B cell (primary cell): Measurements from ENCODE around the gene TSPAN10. TPM values are rescaled to one million over a fixed set of nuclear protein-coding genes. Genes with fewer than 3 reads are reported as not detected.

Experiments used
- ATAC-seq: fragments of 200-7000 bp; cut with Tn5 transposase; one replicate; pipeline ENCODE4 v1.10.0; 2021; ENCODE audit warnings: low read depth, mild to moderate bottlenecking, moderate number of reproducible peaks, moderate library complexity
- CTCF ChIA-PET: fragments of 350-600 bp; sonication (Branson Sonifier 250); formaldehyde crosslinking; loops from one replicate; lab custom pipeline; 2021; ENCODE audit warnings: antibody characterized with exemption, inconsistent platforms; lab: Charles Lee
- POLR2A ChIA-PET: fragments of 350-600 bp; sonication (Branson Sonifier 250); formaldehyde crosslinking; loops from one replicate; lab custom pipeline; 2021; ENCODE audit warnings: antibody characterized with exemption; lab: Charles Lee
- DNase-seq: peaks from one replicate; pipeline ENCODE4 v3.0.0; 2013
- H2AFZ ChIP-seq: 2 replicates; pipeline ENCODE4 v1.6.1; 2012; ENCODE audit warnings: mild to moderate bottlenecking, low read depth, low read length; ENCODE audit not compliant: insufficient read depth, poor library complexity, severe bottlenecking
- H3K27ac ChIP-seq, 2 donors: 1 replicate in 1 of 2; 2 replicates in 1 of 2; pipeline ENCODE4 v1.5.1; 2012 to 2013; ENCODE audit warnings: low read length in 2 of 2, mild to moderate bottlenecking in 2 of 2, moderate library complexity in 1 of 2
- H3K27me3 ChIP-seq, 4 experiments: fragments of 200-600 bp in 1 of 4; sonication (generic) in 1 of 4; replicated peaks in 1 of 4; 1 replicate in 2 of 4; 2 replicates in 2 of 4; pipeline versions ENCODE4 v1.6.1 to v1.7.0; 2013 to 2016; ENCODE audit warnings: low read length in 3 of 4, mild to moderate bottlenecking in 2 of 4, mixed read lengths in 1 of 4, moderate library complexity in 1 of 4; ENCODE audit not compliant: insufficient read depth in 4 of 4, control insufficient read depth in 3 of 4; ENCODE audit errors: control extremely low read depth in 1 of 4
- H3K36me3 ChIP-seq, 2 experiments: replicated peaks in 1 of 2; 1 replicate in 1 of 2; 2 replicates in 1 of 2; pipeline versions ENCODE4 v1.6.1 to v1.7.1; 2013; ENCODE audit warnings: low read length in 1 of 2; ENCODE audit not compliant: insufficient read depth in 2 of 2, control insufficient read depth in 1 of 2; ENCODE audit errors: control extremely low read depth in 1 of 2, extremely low read depth in 1 of 2
- H3K4me1 ChIP-seq, 2 donors: fragments of 200-600 bp in 1 of 2; sonication (generic) in 1 of 2; 1 replicate in 1 of 2; 2 replicates in 1 of 2; pipeline versions ENCODE4 v1.5.1 to v1.6.1; 2013 to 2017; ENCODE audit warnings: low read length in 2 of 2; ENCODE audit not compliant: control insufficient read depth in 2 of 2, insufficient read depth in 2 of 2
- H3K4me2 ChIP-seq: replicated peaks from 2 replicates; pipeline ENCODE3; 2012; ENCODE audit warnings: mild to moderate bottlenecking, low read depth, low read length; ENCODE audit not compliant: poor library complexity, severe bottlenecking
- H3K4me3 ChIP-seq, 5 experiments: fragments of 200-600 bp in 1 of 5; sonication (generic) in 1 of 5; 1 replicate in 3 of 5; 2 replicates in 2 of 5; pipeline versions ENCODE4 v1.5.1 to v1.7.0; 2011 to 2016; ENCODE audit warnings: low read length in 4 of 5, mild to moderate bottlenecking in 4 of 5, low read depth in 2 of 5, control low read depth in 1 of 5, moderate library complexity in 1 of 5; ENCODE audit not compliant: insufficient read depth in 1 of 5; ENCODE audit errors: control extremely low read depth in 1 of 5, extremely low read depth in 1 of 5
- H3K79me2 ChIP-seq: fragments of 200-600 bp; sonication (generic); one replicate; pipeline ENCODE4 v1.6.0; 2016; ENCODE audit warnings: low read length; ENCODE audit not compliant: control insufficient read depth, insufficient read depth
- H3K9ac ChIP-seq: fragments of 200-600 bp; sonication (generic); 2 replicates; pipeline ENCODE4 v1.6.1; 2017; ENCODE audit warnings: mild to moderate bottlenecking, low read length, moderate library complexity
- H3K9me3 ChIP-seq, 3 donors: one replicate each; pipeline versions ENCODE4 v1.6.1 to v1.7.1; 2013; ENCODE audit warnings: low read length in 2 of 3; ENCODE audit not compliant: control insufficient read depth in 2 of 3, insufficient read depth in 1 of 3; ENCODE audit errors: control extremely low read depth in 1 of 3
- H4K20me1 ChIP-seq: 2 replicates; pipeline ENCODE4 v1.6.0; 2012; ENCODE audit warnings: mild to moderate bottlenecking, low read length; ENCODE audit not compliant: insufficient read depth, control insufficient read depth, poor library complexity, severe bottlenecking
- H3K27ac Mint-ChIP-seq: one replicate; pipeline ENCODE4 v1.8.0; 2021; ENCODE audit warnings: mixed read lengths
- H3K27me3 Mint-ChIP-seq: one replicate; pipeline ENCODE4 v1.8.0; 2021; ENCODE audit warnings: mixed read lengths
- H3K4me1 Mint-ChIP-seq: one replicate; pipeline ENCODE4 v1.8.0; 2021; ENCODE audit warnings: mixed read lengths
- H3K4me3 Mint-ChIP-seq: one replicate; pipeline ENCODE4 v1.8.0; 2021; ENCODE audit warnings: mixed read lengths
- H3K9me3 Mint-ChIP-seq: one replicate; pipeline ENCODE4 v1.8.0; 2022; ENCODE audit warnings: mixed read lengths; ENCODE audit not compliant: insufficient read depth
- EZH2 ChIP-seq: IDR thresholded peaks from 2 replicates; pipeline ENCODE4 v1.6.1; 2012; ENCODE audit warnings: borderline replicate concordance, low read depth, mild to moderate bottlenecking, moderate library complexity, low read length; ENCODE audit not compliant: insufficient read depth, poor library complexity, severe bottlenecking
- WGBS: methylation state at CpG from one replicate; pipeline ENCODE4 v1.1.5; 2013; ENCODE audit warnings: missing lambda C conversion rate; ENCODE audit not compliant: insufficient coverage; 5-methylcytosine and 5-hydroxymethylcytosine counted together
- intact Hi-C: fragments of 100-400 bp; cut with micrococcal nuclease; formaldehyde crosslinking; loops from one replicate; pipeline ENCODE4 v1.10.0; 2022
- polyA plus RNA-seq: library from polyadenylated mRNA; depleted of rRNA; stranded (reverse); fragments of >200 nt; gene quantifications from 2 replicates; pipeline ENCODE4 v1.2.3, GENCODE V29; 2012
- total RNA-seq, 2 donors: library from RNA; stranded (reverse); fragments of 120-200 nt in 1 of 2; gene quantifications; 1 replicate in 1 of 2; 2 replicates in 1 of 2; pipeline versions ENCODE4 v1.2.3 to v1.2.4, GENCODE V29; 2013 to 2022
- TF ChIP-seq, protein P1 (sequence below): fragments of 200-600 bp; IDR thresholded peaks from one replicate; pipeline ENCODE4 v1.8.0; 2022; ENCODE audit warnings: antibody characterized with exemption, mild to moderate bottlenecking

TSPAN10 gene
- total and polyA plus RNA-seq, 2 donors (not counting 1 experiment from before 2014, with no cell fraction given) = 0.34 to 1.1 TPM

DNA sequence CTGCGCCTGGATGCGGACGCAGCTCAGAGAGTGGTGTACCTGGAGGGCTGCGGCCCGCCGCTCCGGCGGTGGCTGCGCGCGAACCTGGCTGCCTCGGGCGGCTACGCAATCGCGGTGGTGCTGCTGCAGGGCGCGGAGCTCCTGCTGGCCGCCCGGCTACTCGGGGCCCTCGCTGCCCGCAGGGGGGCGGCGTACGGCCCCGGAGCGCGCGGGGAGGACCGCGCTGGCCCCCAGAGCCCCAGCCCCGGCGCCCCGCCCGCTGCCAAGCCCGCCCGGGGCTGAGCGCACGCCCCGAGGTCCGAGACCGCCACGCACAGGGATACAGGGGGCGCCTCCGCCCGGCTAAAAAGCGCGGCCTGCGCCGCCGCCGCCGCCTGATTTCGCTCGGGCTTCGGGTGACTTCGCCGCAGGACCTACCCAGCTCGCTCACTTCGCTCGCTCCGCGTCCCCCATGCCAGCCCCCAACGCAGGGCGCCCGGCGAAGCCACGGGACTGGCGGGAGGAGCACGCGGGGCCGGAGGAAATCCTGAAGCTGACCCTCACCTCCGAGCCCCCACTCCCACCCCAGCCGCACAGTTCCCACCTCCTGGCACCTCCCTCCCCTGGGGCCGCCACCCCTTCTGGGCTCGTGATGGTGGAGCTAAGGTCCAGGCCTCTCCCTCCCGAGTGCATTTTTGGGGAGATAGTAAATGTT is 11.2 kb downstream of the TSPAN10 start:
- Histone ChIP-seq H3K4me2 (no peak overlapping the region), H4K20me1 (no peaks in the 10 kb centered on the region), H3K79me2 (no peaks in the 10 kb centered on the region), H3K4me3 (no peak overlapping the region), H3K9ac (no peak overlapping the region), H3K36me3 (no peaks in the 10 kb centered on the region), H3K9me3 (peaks cover 0 to 21% (median 3%) of the 10 kb centered on the region in 3 donors), H3K27ac (no peak overlapping the region), H3K27me3 (peaks cover 0 to 27% (median 4%) of the 10 kb centered on the region in 4 experiments), H3K4me1 (peaks cover 3 to 7% of the 10 kb centered on the region in 2 donors), H2AFZ (no peak overlapping the region)
- Mint-ChIP-seq H3K27me3 (peaks cover 18% of the 10 kb centered on the region), H3K4me3 (no peak overlapping the region), H3K27ac (no peak overlapping the region), H3K4me1 (peaks cover 7% of the 10 kb centered on the region), H3K9me3 (no peaks in the 10 kb centered on the region)
- no peak for DNase-seq
- ATAC-seq = no peak
- POLR2A ChIA-PET = no interaction called here
- TF ChIP-seq, protein P1, sequence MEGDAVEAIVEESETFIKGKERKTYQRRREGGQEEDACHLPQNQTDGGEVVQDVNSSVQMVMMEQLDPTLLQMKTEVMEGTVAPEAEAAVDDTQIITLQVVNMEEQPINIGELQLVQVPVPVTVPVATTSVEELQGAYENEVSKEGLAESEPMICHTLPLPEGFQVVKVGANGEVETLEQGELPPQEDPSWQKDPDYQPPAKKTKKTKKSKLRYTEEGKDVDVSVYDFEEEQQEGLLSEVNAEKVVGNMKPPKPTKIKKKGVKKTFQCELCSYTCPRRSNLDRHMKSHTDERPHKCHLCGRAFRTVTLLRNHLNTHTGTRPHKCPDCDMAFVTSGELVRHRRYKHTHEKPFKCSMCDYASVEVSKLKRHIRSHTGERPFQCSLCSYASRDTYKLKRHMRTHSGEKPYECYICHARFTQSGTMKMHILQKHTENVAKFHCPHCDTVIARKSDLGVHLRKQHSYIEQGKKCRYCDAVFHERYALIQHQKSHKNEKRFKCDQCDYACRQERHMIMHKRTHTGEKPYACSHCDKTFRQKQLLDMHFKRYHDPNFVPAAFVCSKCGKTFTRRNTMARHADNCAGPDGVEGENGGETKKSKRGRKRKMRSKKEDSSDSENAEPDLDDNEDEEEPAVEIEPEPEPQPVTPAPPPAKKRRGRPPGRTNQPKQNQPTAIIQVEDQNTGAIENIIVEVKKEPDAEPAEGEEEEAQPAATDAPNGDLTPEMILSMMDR = no peak
- no peak for TF ChIP-seq EZH2
- 32% methylated on average over 65 of the region's 78 CpGs for WGBS
- intact Hi-C loops = no loop called here
- CTCF ChIA-PET = interaction anchor here (1.3 kb wide), 1 partner anchor 28 kb away, joined by 3 read pairs; no protein-coding TSS in a partner anchor

DNA sequence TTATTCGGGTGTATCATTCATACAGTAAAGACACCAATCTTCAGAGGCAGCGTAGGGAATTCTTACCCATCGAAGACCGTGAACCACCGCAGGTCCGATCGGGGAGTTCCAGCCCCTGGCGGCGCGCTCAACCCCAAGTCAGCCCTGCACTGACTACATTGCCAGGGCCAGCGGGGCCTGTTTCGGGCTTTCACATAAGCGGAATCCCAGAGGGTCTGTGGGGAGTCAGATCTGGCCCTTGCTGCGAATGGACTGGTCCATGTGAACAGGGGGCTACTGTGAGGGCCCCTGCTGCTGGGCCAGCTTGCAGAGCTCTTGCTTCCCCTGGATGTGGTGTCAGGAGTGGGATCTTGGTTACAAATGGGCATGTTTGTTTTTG is 11.7 kb downstream of the TSPAN10 start:
- Histone ChIP-seq H3K27me3 (peaks cover 0 to 27% (median 4%) of the 10 kb centered on the region in 4 experiments), H3K4me2 (no peak overlapping the region), H3K9me3 (peaks cover 0 to 21% (median 3%) of the 10 kb centered on the region in 3 donors), H4K20me1 (no peaks in the 10 kb centered on the region), H3K36me3 (no peaks in the 10 kb centered on the region), H3K9ac (no peak overlapping the region), H3K79me2 (no peaks in the 10 kb centered on the region), H3K27ac (no peak overlapping the region), H2AFZ (no peak overlapping the region), H3K4me1 (peaks cover 8 to 13% of the 10 kb centered on the region in 2 donors), H3K4me3 (no peak overlapping the region)
- DNase-seq (no peak), ATAC-seq (no peak)
- no peaks in the 10 kb centered on the region for H3K9me3 Mint-ChIP-seq
- intact Hi-C loops = no loop called here
- no peak overlapping the region for H3K4me3 Mint-ChIP-seq
- H3K27me3 Mint-ChIP-seq = peaks cover 18% of the 10 kb centered on the region
- POLR2A ChIA-PET = no interaction called here
- peaks cover 12% of the 10 kb centered on the region for H3K4me1 Mint-ChIP-seq
- CTCF ChIA-PET = interaction anchor here (1.3 kb wide), 1 partner anchor 27 kb away, joined by 3 read pairs; no protein-coding TSS in a partner anchor
- no peak overlapping the region for H3K27ac Mint-ChIP-seq
- TF ChIP-seq, protein P1 = no peak
- no peak for TF ChIP-seq EZH2
- WGBS = 80% methylated on average over 13 of the region's 14 CpGs
